Epidermal melanocyte (primary cell): ENCODE data around the gene ILF3.

Source experiments
- DNase-seq: peaks from one replicate; pipeline ENCODE4 v3.0.0; 2011; ENCODE audit warnings: low spot score; ENCODE audit not compliant: insufficient read length

ILF3 gene

GRCh38 chr19:10729411-10729810, 75.3 kb downstream of the ILF3 start:
- DNase-seq = no peak

- no peak for DNase-seq
These were observed 76.8 kb downstream of the ILF3 start for GRCh38 chr19:10730932-10731331.

GRCh38 chr19:10735741-10736140, 81.6 kb downstream of the ILF3 start:
- no peak for DNase-seq

GRCh38 chr19:10736189-10736588, 82.0 kb downstream of the ILF3 start:
- DNase-seq = no peak

GRCh38 chr19:10736916-10737551, 82.9 kb downstream of the ILF3 start:
- no peak for DNase-seq

- no peak for DNase-seq
These were observed 83.6 kb downstream of the ILF3 start for GRCh38 chr19:10737722-10738121.

GRCh38 chr19:10740798-10741197, 86.7 kb downstream of the ILF3 start:
- DNase-seq = no peak
